HepG2 (cell line): Measurements from ENCODE around the gene ARL4D. TPM values are rescaled to one million over a fixed set of nuclear protein-coding genes. Genes with fewer than 3 reads are reported as not detected.
A peak's percentile ranks its signal among the peaks of the same experiment; 100 is the strongest.

Experiments used
- ARID4A ChIP-seq: sonication (generic); formaldehyde crosslinking; IDR thresholded peaks from 2 replicates; pipeline ENCODE4 v1.5.0; 2020; ENCODE audit warnings: mild to moderate bottlenecking, missing genetic modification reagents, borderline replicate concordance
- ERF ChIP-seq: IDR thresholded peaks from 2 replicates; pipeline ENCODE4 v1.6.1; 2018; ENCODE audit warnings: missing biosample characterization, missing genetic modification reagents
- HOXD1 ChIP-seq: sonication (generic); formaldehyde crosslinking; IDR thresholded peaks from 2 replicates; pipeline ENCODE4 v1.5.0; 2020; ENCODE audit warnings: missing genetic modification reagents
- MEIS1 ChIP-seq: sonication (generic); formaldehyde crosslinking; IDR thresholded peaks from 2 replicates; pipeline ENCODE4 v1.9.0; 2021; ENCODE audit warnings: mild to moderate bottlenecking, missing genetic modification reagents, moderate library complexity, borderline replicate concordance
- SNAPC5 ChIP-seq: sonication (generic); formaldehyde crosslinking; IDR thresholded peaks from 2 replicates; pipeline ENCODE4 v1.8.1; 2023; ENCODE audit warnings: mild to moderate bottlenecking, missing genetic modification reagents, borderline replicate concordance
- SNRNP70 ChIP-seq: fragments of 200-400 bp; formaldehyde crosslinking; IDR thresholded peaks from 2 replicates; pipeline ENCODE4 v1.6.1; 2017; ENCODE audit warnings: mild to moderate bottlenecking, low read depth, low read length, moderate library complexity
- TCF7 ChIP-seq: sonication (generic); IDR thresholded peaks from 2 replicates; pipeline ENCODE4 v1.6.1; 2016; ENCODE audit warnings: antibody characterized with exemption, low read depth
- ZBTB2 ChIP-seq: sonication (generic); formaldehyde crosslinking; IDR thresholded peaks from 2 replicates; pipeline ENCODE4 v1.8.0; 2022; ENCODE audit warnings: low read depth, missing genetic modification reagents
- ZNF12 ChIP-seq: sonication (generic); formaldehyde crosslinking; IDR thresholded peaks from 2 replicates; pipeline ENCODE4 v1.5.0; 2020; ENCODE audit warnings: missing genetic modification reagents
- ZNF337 ChIP-seq: sonication (generic); formaldehyde crosslinking; IDR thresholded peaks from 2 replicates; pipeline ENCODE4 v1.5.1; 2020; ENCODE audit warnings: missing genetic modification reagents, low read depth, mild to moderate bottlenecking, borderline replicate concordance
- ZNF564 ChIP-seq: sonication (generic); formaldehyde crosslinking; IDR thresholded peaks from 2 replicates; pipeline ENCODE4 v1.8.1; 2023; ENCODE audit warnings: mild to moderate bottlenecking, missing genetic modification reagents
- ZNF670 ChIP-seq: sonication (generic); formaldehyde crosslinking; IDR thresholded peaks from 2 replicates; pipeline ENCODE4 v1.8.0; 2022; ENCODE audit warnings: mild to moderate bottlenecking, missing genetic modification reagents, borderline replicate concordance
- polyA plus RNA-seq, 8 experiments: library from polyadenylated mRNA; depleted of rRNA in 3 of 8; stranded (reverse) in 7 of 8; unstranded in 1 of 8; fragments of >200 nt; fragmentation: Illumina TruSeq in 4 of 8; extraction: Trizol in 4 of 8; gene quantifications; 2 replicates each; pipeline versions ENCODE4 v1.2.1 to v1.2.3, GENCODE V29; 2011 to 2016; ENCODE audit warnings: low read depth in 4 of 8, missing spikeins in 1 of 8, mixed read lengths in 1 of 8; ENCODE audit not compliant: insufficient read depth in 1 of 8
- total RNA-seq, 5 experiments: library from RNA; depleted of rRNA; stranded (reverse); fragments of >200 nt; fragmentation: Illumina TruSeq; extraction: Trizol; gene quantifications; 2 replicates each; pipeline ENCODE4 v1.2.3, GENCODE V29; 2016; ENCODE audit warnings: low read depth in 1 of 5
- TF ChIP-seq, protein P1 (sequence below): conservative IDR thresholded peaks from 2 replicates; pipeline ENCODE4 v1.6.1; 2018; ENCODE audit warnings: missing genetic modification reagents
- TF ChIP-seq, protein P2 (sequence below): sonication (generic); formaldehyde crosslinking; conservative IDR thresholded peaks from 2 replicates; pipeline ENCODE4 v1.8.0; 2022; ENCODE audit warnings: mild to moderate bottlenecking, moderate library complexity, missing genetic modification reagents
- TF ChIP-seq, protein P3 (sequence below): sonication (generic); formaldehyde crosslinking; IDR thresholded peaks from 2 replicates; pipeline ENCODE4 v1.4.0; 2020; ENCODE audit warnings: missing genetic modification reagents, borderline replicate concordance

ARL4D gene
- total and polyA plus RNA-seq, 2 of the 13 experiments (the other 11 are each of a cell fraction or from before 2014, with no cell fraction given) = 9.0 to 25.9 TPM

GRCh38 chr17:43384476-43384862, 14.3 kb upstream of the ARL4D start (continued):
- TF ChIP-seq ZBTB2 (CRISPR knock-in tag) = no peak
- TF ChIP-seq, protein P1, sequence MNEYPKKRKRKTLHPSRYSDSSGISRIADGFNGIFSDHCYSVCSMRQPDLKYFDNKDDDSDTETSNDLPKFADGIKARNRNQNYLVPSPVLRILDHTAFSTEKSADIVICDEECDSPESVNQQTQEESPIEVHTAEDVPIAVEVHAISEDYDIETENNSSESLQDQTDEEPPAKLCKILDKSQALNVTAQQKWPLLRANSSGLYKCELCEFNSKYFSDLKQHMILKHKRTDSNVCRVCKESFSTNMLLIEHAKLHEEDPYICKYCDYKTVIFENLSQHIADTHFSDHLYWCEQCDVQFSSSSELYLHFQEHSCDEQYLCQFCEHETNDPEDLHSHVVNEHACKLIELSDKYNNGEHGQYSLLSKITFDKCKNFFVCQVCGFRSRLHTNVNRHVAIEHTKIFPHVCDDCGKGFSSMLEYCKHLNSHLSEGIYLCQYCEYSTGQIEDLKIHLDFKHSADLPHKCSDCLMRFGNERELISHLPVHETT (CRISPR knock-in tag) = peak; percentile 77
- TF ChIP-seq ZNF670 (CRISPR knock-in tag) = no peak
- peak; percentile 52; the same call in 1 of the 2 replicates for TF ChIP-seq ARID4A (CRISPR knock-in tag)
- TF ChIP-seq SNAPC5 (CRISPR knock-in tag) = no peak; the same call in 1 of the 2 replicates
- no peak for TF ChIP-seq HOXD1
- TF ChIP-seq ZNF337 (CRISPR knock-in tag) = no peak; the same call in 1 of the 2 replicates
- TF ChIP-seq ZNF564 = 0 out of 2 replicates have a peak, but pooled peaks have one; percentile 17
- TF ChIP-seq ERF = peak; percentile 98; the same call in 1 of the 2 replicates
- TF ChIP-seq, protein P2, sequence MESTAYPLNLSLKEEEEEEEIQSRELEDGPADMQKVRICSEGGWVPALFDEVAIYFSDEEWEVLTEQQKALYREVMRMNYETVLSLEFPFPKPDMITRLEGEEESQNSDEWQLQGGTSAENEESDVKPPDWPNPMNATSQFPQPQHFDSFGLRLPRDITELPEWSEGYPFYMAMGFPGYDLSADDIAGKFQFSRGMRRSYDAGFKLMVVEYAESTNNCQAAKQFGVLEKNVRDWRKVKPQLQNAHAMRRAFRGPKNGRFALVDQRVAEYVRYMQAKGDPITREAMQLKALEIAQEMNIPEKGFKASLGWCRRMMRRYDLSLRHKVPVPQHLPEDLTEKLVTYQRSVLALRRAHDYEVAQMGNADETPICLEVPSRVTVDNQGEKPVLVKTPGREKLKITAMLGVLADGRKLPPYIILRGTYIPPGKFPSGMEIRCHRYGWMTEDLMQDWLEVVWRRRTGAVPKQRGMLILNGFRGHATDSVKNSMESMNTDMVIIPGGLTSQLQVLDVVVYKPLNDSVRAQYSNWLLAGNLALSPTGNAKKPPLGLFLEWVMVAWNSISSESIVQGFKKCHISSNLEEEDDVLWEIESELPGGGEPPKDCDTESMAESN (CRISPR knock-in tag) = no peak
- no peak; the same call in 1 of the 2 replicates for TF ChIP-seq TCF7
- peak; percentile 76; the same call in 1 of the 2 replicates for TF ChIP-seq MEIS1
- TF ChIP-seq SNRNP70 = no peak
- TF ChIP-seq, protein P3, sequence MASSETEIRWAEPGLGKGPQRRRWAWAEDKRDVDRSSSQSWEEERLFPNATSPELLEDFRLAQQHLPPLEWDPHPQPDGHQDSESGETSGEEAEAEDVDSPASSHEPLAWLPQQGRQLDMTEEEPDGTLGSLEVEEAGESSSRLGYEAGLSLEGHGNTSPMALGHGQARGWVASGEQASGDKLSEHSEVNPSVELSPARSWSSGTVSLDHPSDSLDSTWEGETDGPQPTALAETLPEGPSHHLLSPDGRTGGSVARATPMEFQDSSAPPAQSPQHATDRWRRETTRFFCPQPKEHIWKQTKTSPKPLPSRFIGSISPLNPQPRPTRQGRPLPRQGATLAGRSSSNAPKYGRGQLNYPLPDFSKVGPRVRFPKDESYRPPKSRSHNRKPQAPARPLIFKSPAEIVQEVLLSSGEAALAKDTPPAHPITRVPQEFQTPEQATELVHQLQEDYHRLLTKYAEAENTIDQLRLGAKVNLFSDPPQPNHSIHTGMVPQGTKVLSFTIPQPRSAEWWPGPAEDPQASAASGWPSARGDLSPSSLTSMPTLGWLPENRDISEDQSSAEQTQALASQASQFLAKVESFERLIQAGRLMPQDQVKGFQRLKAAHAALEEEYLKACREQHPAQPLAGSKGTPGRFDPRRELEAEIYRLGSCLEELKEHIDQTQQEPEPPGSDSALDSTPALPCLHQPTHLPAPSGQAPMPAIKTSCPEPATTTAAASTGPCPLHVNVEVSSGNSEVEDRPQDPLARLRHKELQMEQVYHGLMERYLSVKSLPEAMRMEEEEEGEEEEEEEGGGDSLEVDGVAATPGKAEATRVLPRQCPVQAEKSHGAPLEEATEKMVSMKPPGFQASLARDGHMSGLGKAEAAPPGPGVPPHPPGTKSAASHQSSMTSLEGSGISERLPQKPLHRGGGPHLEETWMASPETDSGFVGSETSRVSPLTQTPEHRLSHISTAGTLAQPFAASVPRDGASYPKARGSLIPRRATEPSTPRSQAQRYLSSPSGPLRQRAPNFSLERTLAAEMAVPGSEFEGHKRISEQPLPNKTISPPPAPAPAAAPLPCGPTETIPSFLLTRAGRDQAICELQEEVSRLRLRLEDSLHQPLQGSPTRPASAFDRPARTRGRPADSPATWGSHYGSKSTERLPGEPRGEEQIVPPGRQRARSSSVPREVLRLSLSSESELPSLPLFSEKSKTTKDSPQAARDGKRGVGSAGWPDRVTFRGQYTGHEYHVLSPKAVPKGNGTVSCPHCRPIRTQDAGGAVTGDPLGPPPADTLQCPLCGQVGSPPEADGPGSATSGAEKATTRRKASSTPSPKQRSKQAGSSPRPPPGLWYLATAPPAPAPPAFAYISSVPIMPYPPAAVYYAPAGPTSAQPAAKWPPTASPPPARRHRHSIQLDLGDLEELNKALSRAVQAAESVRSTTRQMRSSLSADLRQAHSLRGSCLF (CRISPR knock-in tag) = no peak
- TF ChIP-seq ZNF12 = no peak
